ENCODE data around the gene BAIAP2L2. TPM values are rescaled to one million over a fixed set of nuclear protein-coding genes. Genes with fewer than 3 reads are reported as not detected.
A peak's percentile ranks its signal among the peaks of the same experiment; 100 is the strongest.
"Not testable (repeated sequence)": the region's sequence is repeated elsewhere in the genome, so short reads cannot be mapped to it uniquely, and the experiment has no call there.

Gene BAIAP2L2
- total and polyA plus RNA-seq, 4 donors, result 0.33 to 0.46 (median 0.44) TPM; not detected in 1

DNA sequence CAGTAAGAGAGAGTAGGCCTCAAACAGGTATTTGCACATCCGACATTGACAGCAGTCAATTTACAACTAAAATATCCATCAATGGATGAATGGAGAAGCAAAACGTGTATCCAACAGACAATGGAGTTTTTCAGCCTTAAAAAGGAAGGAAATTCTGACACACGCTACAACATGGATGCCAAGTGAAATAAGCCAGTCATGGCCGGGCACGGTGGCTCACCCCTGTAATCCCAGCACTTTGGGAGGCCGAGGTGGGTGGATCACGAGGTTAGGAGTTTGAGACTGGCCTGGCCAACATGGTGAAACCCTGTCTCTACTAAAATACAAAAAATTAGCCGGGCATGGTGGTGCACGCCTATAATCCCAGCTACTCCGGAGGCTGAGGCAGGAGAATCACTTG, 7.1 kb upstream of the BAIAP2L2 start:
- not testable (repeated sequence) for H3K27ac ChIP-seq (ENCODE audit: low read depth in 1 of 2, low read length in 2 of 2); H3K9ac ChIP-seq (ENCODE audit: low read depth in 1 of 2, low read length in 2 of 2); H3K9me3 ChIP-seq (ENCODE audit: control insufficient read depth in 4 of 4, low read length in 3 of 4); H3K36me3 ChIP-seq (ENCODE audit: control insufficient read depth in 4 of 4, insufficient read depth in 3 of 4, low read depth in 1 of 4, low read length in 3 of 4); H3K27me3 ChIP-seq (ENCODE audit: control insufficient read depth in 4 of 4, insufficient read depth in 4 of 4, low read length in 3 of 4); DNase-seq (ENCODE audit: low spot score); H3K4me1 ChIP-seq (ENCODE audit: control insufficient read depth in 4 of 4, insufficient read depth in 4 of 4, low read length in 3 of 4); H3K4me3 ChIP-seq (ENCODE audit: low read depth in 1 of 3, low read length in 3 of 3)
- 96% methylated on average over 10 of the region's 10 CpGs for WGBS

DNA sequence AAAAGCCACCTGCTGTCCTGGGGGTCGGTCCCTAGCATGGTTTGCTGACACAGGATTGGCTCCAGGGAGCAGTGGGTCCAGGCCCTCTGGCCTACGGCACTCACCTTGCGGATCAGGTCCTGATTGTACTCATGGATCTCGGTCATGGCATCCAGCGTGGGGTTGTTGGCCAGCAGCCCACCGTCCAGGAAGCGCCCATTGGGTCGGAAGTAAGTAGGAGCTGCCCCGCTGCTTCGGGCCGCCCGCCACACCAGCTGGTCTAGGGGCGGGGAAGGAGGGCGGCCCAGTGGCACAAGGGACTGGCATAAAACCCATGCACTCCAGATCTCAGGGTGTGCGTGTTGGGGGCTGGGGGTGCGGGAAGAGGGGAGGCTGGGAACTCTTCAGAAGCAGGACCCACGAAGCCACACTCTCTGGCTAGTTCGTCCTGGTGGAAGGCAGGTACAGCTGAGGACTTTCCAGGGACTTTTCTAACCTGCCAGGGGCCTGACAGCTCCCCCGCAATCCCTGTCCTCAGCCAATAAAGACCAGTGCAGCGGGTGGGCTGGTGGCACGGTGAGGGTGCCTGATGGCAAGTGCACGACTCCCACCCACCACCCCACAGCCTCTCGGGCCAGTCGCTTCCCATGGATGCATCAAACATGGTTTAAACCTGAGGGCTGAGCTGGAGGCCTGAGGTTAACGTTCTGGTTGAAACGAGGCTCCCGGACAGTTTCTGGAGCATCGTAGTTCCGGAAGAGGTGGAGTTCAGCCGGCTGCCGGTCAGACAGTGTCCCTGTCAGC, 5.1 kb upstream of the BAIAP2L2 start:
- DNase-seq (ENCODE audit: low spot score), result no peak

DNA sequence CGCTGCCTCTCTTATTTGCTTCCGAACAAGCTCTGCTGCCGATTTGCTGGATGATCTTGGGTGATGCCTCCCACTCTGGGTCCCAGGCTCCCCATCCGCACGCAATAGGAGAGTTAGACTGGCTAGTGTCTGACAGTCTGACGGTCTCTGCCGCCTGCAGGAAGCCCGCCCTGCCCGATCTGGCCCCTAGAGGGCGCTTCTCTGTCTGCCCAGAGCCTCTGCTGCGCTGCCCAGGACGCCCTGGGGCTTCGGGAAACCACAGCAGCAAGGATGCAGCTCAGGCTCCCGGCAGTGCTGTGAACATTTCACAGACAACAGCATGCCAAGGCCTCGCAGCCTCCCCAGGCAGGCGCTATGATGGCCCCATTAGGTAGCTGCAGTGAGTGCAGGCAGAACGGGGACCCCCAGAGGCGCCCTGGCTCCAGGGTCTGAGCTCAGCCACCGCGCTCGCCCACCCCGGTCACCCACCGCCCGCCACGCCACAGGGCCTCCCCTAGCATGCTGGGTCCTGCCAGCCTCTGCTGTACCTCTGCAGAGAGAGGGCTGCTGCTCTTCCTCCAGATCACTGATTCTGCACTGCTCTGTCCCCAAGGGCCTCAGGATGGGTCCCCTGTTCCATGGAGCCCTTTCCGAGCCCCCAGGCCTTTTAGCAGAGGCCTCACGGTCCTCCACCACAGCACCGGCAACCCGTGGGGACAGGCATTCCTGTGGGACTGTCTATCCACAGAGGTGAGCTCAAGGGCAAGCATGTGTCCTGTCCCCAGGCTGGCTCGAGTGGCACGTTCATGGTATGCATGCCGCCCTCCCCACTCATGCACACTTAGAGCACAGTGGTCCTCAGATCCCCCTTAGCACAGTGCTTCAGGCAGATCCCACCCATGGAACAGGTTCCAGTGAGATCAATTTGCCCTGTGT, 4.3 kb upstream of the BAIAP2L2 start:
- Histone ChIP-seq H3K4me1 (ENCODE audit: control insufficient read depth in 4 of 4, insufficient read depth in 4 of 4, low read length in 3 of 4) (peaks cover 0 to 10% (median 3%) of the 10 kb centered on the region in 4 donors), H3K36me3 (ENCODE audit: control insufficient read depth in 4 of 4, insufficient read depth in 3 of 4, low read depth in 1 of 4, low read length in 3 of 4) (peaks cover 0 to 2% (median 0%) of the 10 kb centered on the region in 4 donors), H3K4me3 (ENCODE audit: low read depth in 1 of 3, low read length in 3 of 3) (no peak overlapping the region), H3K9me3 (ENCODE audit: control insufficient read depth in 4 of 4, low read length in 3 of 4) (no peaks in the 10 kb centered on the region), H3K9ac (ENCODE audit: low read depth in 1 of 2, low read length in 2 of 2) (no peak overlapping the region), H3K27ac (ENCODE audit: low read depth in 1 of 2, low read length in 2 of 2) (no peak overlapping the region), H3K27me3 (ENCODE audit: control insufficient read depth in 4 of 4, insufficient read depth in 4 of 4, low read length in 3 of 4) (no peaks in the 10 kb centered on the region)
- 57% methylated on average over 32 of the region's 32 CpGs for WGBS
- peak; percentile 91 for DNase-seq (ENCODE audit: low spot score)
- TF ChIP-seq, protein P1, sequence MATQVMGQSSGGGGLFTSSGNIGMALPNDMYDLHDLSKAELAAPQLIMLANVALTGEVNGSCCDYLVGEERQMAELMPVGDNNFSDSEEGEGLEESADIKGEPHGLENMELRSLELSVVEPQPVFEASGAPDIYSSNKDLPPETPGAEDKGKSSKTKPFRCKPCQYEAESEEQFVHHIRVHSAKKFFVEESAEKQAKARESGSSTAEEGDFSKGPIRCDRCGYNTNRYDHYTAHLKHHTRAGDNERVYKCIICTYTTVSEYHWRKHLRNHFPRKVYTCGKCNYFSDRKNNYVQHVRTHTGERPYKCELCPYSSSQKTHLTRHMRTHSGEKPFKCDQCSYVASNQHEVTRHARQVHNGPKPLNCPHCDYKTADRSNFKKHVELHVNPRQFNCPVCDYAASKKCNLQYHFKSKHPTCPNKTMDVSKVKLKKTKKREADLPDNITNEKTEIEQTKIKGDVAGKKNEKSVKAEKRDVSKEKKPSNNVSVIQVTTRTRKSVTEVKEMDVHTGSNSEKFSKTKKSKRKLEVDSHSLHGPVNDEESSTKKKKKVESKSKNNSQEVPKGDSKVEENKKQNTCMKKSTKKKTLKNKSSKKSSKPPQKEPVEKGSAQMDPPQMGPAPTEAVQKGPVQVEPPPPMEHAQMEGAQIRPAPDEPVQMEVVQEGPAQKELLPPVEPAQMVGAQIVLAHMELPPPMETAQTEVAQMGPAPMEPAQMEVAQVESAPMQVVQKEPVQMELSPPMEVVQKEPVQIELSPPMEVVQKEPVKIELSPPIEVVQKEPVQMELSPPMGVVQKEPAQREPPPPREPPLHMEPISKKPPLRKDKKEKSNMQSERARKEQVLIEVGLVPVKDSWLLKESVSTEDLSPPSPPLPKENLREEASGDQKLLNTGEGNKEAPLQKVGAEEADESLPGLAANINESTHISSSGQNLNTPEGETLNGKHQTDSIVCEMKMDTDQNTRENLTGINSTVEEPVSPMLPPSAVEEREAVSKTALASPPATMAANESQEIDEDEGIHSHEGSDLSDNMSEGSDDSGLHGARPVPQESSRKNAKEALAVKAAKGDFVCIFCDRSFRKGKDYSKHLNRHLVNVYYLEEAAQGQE (IDR thresholded peaks at IDR 0.05), result no peak
- TF ChIP-seq FOXA2 (IDR thresholded peaks at IDR 0.05), result no peak
- TF ChIP-seq, protein P2, sequence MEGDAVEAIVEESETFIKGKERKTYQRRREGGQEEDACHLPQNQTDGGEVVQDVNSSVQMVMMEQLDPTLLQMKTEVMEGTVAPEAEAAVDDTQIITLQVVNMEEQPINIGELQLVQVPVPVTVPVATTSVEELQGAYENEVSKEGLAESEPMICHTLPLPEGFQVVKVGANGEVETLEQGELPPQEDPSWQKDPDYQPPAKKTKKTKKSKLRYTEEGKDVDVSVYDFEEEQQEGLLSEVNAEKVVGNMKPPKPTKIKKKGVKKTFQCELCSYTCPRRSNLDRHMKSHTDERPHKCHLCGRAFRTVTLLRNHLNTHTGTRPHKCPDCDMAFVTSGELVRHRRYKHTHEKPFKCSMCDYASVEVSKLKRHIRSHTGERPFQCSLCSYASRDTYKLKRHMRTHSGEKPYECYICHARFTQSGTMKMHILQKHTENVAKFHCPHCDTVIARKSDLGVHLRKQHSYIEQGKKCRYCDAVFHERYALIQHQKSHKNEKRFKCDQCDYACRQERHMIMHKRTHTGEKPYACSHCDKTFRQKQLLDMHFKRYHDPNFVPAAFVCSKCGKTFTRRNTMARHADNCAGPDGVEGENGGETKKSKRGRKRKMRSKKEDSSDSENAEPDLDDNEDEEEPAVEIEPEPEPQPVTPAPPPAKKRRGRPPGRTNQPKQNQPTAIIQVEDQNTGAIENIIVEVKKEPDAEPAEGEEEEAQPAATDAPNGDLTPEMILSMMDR (IDR thresholded peaks at IDR 0.05; ENCODE audit: low read depth, low read length, missing input control), result peak; percentile 91
- peak; percentile 89 to 97 for TF ChIP-seq RAD21 (IDR thresholded peaks at IDR 0.05)
- TF ChIP-seq, protein P3, sequence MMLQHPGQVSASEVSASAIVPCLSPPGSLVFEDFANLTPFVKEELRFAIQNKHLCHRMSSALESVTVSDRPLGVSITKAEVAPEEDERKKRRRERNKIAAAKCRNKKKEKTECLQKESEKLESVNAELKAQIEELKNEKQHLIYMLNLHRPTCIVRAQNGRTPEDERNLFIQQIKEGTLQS (IDR thresholded peaks at IDR 0.05), result no peak
- TF ChIP-seq HNF4G (IDR thresholded peaks at IDR 0.05), result no peak
- TF ChIP-seq EGR1 (IDR thresholded peaks at IDR 0.05; ENCODE audit: low read depth in 2 of 2), result no peak
- peak; percentile 8 for TF ChIP-seq SP1 (IDR thresholded peaks at IDR 0.05)
- no peak for TF ChIP-seq JUND (IDR thresholded peaks at IDR 0.05)
- no peak for TF ChIP-seq FOXA1 (IDR thresholded peaks at IDR 0.05)

More for the DNA sequence above, 5.1 kb upstream of the BAIAP2L2 start:
- Histone ChIP-seq H3K9me3 (ENCODE audit: control insufficient read depth in 4 of 4, low read length in 3 of 4) (no peaks in the 10 kb centered on the region), H3K36me3 (ENCODE audit: control insufficient read depth in 4 of 4, insufficient read depth in 3 of 4, low read depth in 1 of 4, low read length in 3 of 4) (peaks cover 0 to 2% (median 0%) of the 10 kb centered on the region in 4 donors), H3K9ac (ENCODE audit: low read depth in 1 of 2, low read length in 2 of 2) (no peak overlapping the region), H3K27me3 (ENCODE audit: control insufficient read depth in 4 of 4, insufficient read depth in 4 of 4, low read length in 3 of 4) (no peaks in the 10 kb centered on the region), H3K4me1 (ENCODE audit: control insufficient read depth in 4 of 4, insufficient read depth in 4 of 4, low read length in 3 of 4) (peaks cover 0 to 10% (median 3%) of the 10 kb centered on the region in 4 donors), H3K4me3 (ENCODE audit: low read depth in 1 of 3, low read length in 3 of 3) (no peak overlapping the region), H3K27ac (ENCODE audit: low read depth in 1 of 2, low read length in 2 of 2) (no peak overlapping the region)
- 96% methylated on average over 31 of the region's 31 CpGs for WGBS
- TF ChIP-seq FOXA2 (IDR thresholded peaks at IDR 0.05) (no peak), NR2F2 (IDR thresholded peaks at IDR 0.05) (no peak), RXRA (IDR thresholded peaks at IDR 0.05) (no peak), TAF1 (conservative IDR thresholded peaks at IDR 0.05) (no peak), FOXA1 (IDR thresholded peaks at IDR 0.05) (no peak), JUND (IDR thresholded peaks at IDR 0.05) (no peak)
- TF ChIP-seq, protein P3 (IDR thresholded peaks at IDR 0.05), result no peak
- TF ChIP-seq, protein P1 (IDR thresholded peaks at IDR 0.05), result no peak
